Tibial nerve (tissue), 4 donors: ENCODE data around the gene CBFB.

Source experiments
- CTCF ChIP-seq, 5 experiments: fragments of 200-600 bp in 3 of 5; fragments of 450-650 bp in 2 of 5; sonication (generic) in 3 of 5; IDR thresholded peaks; one replicate each; pipeline ENCODE4 v1.5.1; 2016 to 2019; ENCODE audit warnings: antibody characterized with exemption in 5 of 5, mild to moderate bottlenecking in 3 of 5, moderate library complexity in 2 of 5
- EP300 ChIP-seq, 2 donors: sonication (generic); formaldehyde crosslinking; IDR thresholded peaks; one replicate each; pipeline ENCODE4 v1.6.1; 2017; ENCODE audit warnings: antibody characterized with exemption in 2 of 2, mild to moderate bottlenecking in 1 of 2
- POLR2A ChIP-seq, 2 donors: fragments of 450-650 bp; IDR thresholded peaks; one replicate each; pipeline ENCODE4 v1.6.1; 2017; ENCODE audit warnings: antibody characterized with exemption in 2 of 2, mild to moderate bottlenecking in 2 of 2, moderate library complexity in 2 of 2

DNA sequence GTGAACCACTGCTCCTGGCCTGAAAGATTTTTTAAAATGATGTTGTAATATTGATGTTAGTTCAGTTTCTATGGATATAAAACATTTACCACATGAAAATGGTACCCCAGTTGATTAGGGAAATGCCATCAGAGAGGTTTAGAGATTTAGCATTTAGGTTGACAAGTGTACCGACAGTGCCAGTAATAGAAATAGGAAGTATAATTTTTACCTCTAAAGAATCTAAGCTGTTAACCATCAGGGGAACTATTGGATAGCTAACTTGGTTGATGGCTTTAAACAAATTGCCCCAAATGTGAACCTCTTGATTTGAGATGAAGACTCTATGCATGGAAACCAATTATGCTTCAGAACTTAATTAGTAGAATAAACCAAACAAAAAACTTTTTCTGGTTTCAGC is 6.4 kb downstream of the CBFB start:
- TF ChIP-seq CTCF (IDR thresholded peaks at IDR 0.05) (no peak), POLR2A (IDR thresholded peaks at IDR 0.05) (no peak), EP300 (IDR thresholded peaks at IDR 0.05) (no peak)
